GM12801 (cell line): Measurements from ENCODE around the gene ABCD1.

Experiments used
- TF ChIP-seq, protein P1 (sequence below): IDR thresholded peaks from one replicate; pipeline ENCODE4 v1.5.1; 2011; ENCODE audit warnings: control low read depth; ENCODE audit not compliant: insufficient read length; ENCODE audit errors: extremely low read depth

Gene ABCD1

DNA sequence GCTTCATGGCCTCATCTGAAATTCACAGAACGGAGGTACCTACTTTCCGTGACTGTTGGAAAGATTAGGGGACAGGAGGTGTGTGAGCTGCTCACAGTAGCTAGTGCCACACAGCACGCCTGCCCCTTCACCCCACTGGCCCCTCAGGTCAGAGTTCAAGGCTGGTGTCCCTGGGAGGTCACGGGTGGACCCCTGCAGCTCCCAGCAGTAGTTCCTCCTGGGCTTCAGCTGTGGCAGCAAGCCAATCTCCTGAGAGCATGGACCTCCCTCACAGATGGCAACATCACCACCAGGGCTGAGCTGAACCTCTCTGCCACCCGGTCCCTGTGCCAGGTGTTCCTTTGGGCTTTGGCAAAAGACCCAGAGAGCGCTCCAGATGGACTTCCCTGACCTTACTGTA is 67.7 kb downstream of the ABCD1 start:
- TF ChIP-seq, protein P1, sequence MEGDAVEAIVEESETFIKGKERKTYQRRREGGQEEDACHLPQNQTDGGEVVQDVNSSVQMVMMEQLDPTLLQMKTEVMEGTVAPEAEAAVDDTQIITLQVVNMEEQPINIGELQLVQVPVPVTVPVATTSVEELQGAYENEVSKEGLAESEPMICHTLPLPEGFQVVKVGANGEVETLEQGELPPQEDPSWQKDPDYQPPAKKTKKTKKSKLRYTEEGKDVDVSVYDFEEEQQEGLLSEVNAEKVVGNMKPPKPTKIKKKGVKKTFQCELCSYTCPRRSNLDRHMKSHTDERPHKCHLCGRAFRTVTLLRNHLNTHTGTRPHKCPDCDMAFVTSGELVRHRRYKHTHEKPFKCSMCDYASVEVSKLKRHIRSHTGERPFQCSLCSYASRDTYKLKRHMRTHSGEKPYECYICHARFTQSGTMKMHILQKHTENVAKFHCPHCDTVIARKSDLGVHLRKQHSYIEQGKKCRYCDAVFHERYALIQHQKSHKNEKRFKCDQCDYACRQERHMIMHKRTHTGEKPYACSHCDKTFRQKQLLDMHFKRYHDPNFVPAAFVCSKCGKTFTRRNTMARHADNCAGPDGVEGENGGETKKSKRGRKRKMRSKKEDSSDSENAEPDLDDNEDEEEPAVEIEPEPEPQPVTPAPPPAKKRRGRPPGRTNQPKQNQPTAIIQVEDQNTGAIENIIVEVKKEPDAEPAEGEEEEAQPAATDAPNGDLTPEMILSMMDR, result no peak

DNA sequence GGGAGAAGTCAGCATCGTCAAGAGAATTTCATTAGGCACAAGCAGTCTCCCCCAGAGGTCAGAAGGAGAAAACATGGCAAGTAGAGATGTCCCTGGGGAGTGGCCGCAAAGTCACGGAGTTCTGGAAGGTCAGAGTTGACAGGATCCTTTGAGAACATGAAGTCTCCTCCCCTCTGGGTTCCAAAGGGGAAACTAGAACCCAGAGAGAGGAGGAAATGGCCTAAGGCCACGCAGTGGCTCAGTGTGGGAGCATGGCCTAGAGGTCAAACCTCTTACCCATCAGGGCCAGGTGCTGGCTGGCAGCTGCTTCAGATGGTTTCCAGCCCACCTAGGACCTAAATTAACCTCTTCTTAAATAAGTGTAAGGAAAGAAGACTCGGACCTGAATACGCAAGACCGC is 68.6 kb downstream of the ABCD1 start:
- TF ChIP-seq, protein P1, result no peak
